ENCODE results near the gene C13orf42.
"Not testable (repeated sequence)": the region's sequence is repeated elsewhere in the genome, so short reads cannot be mapped to it uniquely, and the experiment has no call there.

Gene C13orf42

GRCh38 chr13:51096131-51096530, 14.9 kb downstream of the C13orf42 start:
- DNase-seq (ENCODE audit: low read depth) = no peak
- TF ChIP-seq CTCF (IDR thresholded peaks at IDR 0.05; ENCODE audit: control insufficient read depth, insufficient read depth, low read depth, low read length, missing control alignments) = no peak
- no peak overlapping the region for H3K4me3 ChIP-seq (ENCODE audit: control insufficient read depth, low read depth, low read length)

GRCh38 chr13:51093574-51093973, 17.5 kb downstream of the C13orf42 start:
- H3K4me3 ChIP-seq (ENCODE audit: control insufficient read depth, low read depth, low read length) = no peak overlapping the region
- TF ChIP-seq CTCF (IDR thresholded peaks at IDR 0.05; ENCODE audit: control insufficient read depth, insufficient read depth, low read depth, low read length, missing control alignments) = no peak
- no peak for DNase-seq (ENCODE audit: low read depth)

- no peak for TF ChIP-seq CTCF (IDR thresholded peaks at IDR 0.05; ENCODE audit: control insufficient read depth, insufficient read depth, low read depth, low read length, missing control alignments)
- H3K4me3 ChIP-seq (ENCODE audit: control insufficient read depth, low read depth, low read length) = no peak overlapping the region
- no peak for DNase-seq (ENCODE audit: low read depth)
Measured at GRCh38 chr13:51091839-51092238, 19.2 kb downstream of the C13orf42 start.

GRCh38 chr13:51083706-51084105, 27.4 kb downstream of the C13orf42 start:
- DNase-seq (ENCODE audit: low read depth) = no peak
- no peak overlapping the region for H3K4me3 ChIP-seq (ENCODE audit: control insufficient read depth, low read depth, low read length)
- no peak for TF ChIP-seq CTCF (IDR thresholded peaks at IDR 0.05; ENCODE audit: control insufficient read depth, insufficient read depth, low read depth, low read length, missing control alignments)

- not testable (repeated sequence) for DNase-seq (ENCODE audit: low read depth); H3K4me3 ChIP-seq (ENCODE audit: control insufficient read depth, low read depth, low read length)
Measured at GRCh38 chr13:51080478-51081065, 30.5 kb downstream of the C13orf42 start.

GRCh38 chr13:51071493-51071892, 39.6 kb downstream of the C13orf42 start:
- no peak overlapping the region for H3K4me3 ChIP-seq (ENCODE audit: control insufficient read depth, low read depth, low read length)
- no peak for DNase-seq (ENCODE audit: low read depth)
- no peak for TF ChIP-seq CTCF (IDR thresholded peaks at IDR 0.05; ENCODE audit: control insufficient read depth, insufficient read depth, low read depth, low read length, missing control alignments)

- DNase-seq (ENCODE audit: low read depth) = peak; percentile 39
- TF ChIP-seq CTCF (IDR thresholded peaks at IDR 0.05; ENCODE audit: control insufficient read depth, insufficient read depth, low read depth, low read length, missing control alignments) = peak; percentile 95
- no peak overlapping the region for H3K4me3 ChIP-seq (ENCODE audit: control insufficient read depth, low read depth, low read length)
Measured at GRCh38 chr13:51070005-51070649, 40.9 kb downstream of the C13orf42 start.

All from AG09309 (cell line).